Measurements from ENCODE around the gene LY6G6F. TPM values are rescaled to one million over a fixed set of nuclear protein-coding genes. Genes with fewer than 3 reads are reported as not detected.

The LY6G6F gene
- total RNA-seq, 1 donor from 2014 or later = not detected

DNA sequence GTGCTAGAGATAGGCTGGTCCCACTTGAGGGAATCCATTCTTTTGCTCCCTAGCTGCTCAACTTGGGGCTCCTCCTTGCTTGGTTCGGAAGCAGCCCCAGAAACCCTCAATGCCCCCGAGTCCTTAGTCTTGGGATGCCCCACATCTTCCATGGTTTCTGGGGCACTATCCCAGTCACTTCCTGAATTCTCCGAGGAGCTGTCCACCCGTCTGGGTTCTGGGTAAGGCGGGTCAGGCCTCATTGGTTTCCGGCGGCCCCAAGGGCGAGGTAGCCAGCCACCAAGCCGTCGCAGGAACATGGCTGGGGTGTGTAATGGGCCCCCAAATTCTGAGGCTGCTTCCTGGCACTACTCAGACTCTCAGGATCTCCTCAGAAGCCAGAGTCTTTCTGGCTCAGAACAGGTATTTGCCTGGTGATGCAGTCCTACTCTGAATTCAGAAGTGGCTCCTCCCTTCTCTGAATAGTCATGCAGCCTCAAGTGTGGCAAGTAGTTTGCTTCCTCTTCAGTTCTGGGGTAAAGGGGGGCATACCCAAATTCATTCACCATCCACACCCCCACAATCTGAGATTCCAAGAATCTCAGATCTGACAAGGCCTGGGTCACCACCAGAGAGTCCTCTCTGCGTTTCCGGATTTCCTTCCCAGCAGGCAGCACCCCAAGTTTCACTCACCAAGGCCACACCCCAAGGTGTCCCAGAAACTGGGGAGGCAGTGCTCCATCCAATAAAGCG lies 46.9 kb upstream of the LY6G6F start:
- Mint-ChIP-seq H3K4me1 (ENCODE audit: low read depth) (peaks cover 62% of the 10 kb centered on the region), H3K36me3 (ENCODE audit: low read depth) (peaks cover 2% of the 10 kb centered on the region), H3K4me3 (ENCODE audit: unreplicated experiment) (peak overlapping the region; percentile 83), H3K27ac (ENCODE audit: unreplicated experiment) (peak overlapping the region; percentile 79), H3K27me3 (ENCODE audit: low read depth) (no peaks in the 10 kb centered on the region), H3K9me3 (ENCODE audit: low read depth) (no peaks in the 10 kb centered on the region)
- no peak for DNase-seq (ENCODE audit: low spot score)
- TF ChIP-seq, protein P1, sequence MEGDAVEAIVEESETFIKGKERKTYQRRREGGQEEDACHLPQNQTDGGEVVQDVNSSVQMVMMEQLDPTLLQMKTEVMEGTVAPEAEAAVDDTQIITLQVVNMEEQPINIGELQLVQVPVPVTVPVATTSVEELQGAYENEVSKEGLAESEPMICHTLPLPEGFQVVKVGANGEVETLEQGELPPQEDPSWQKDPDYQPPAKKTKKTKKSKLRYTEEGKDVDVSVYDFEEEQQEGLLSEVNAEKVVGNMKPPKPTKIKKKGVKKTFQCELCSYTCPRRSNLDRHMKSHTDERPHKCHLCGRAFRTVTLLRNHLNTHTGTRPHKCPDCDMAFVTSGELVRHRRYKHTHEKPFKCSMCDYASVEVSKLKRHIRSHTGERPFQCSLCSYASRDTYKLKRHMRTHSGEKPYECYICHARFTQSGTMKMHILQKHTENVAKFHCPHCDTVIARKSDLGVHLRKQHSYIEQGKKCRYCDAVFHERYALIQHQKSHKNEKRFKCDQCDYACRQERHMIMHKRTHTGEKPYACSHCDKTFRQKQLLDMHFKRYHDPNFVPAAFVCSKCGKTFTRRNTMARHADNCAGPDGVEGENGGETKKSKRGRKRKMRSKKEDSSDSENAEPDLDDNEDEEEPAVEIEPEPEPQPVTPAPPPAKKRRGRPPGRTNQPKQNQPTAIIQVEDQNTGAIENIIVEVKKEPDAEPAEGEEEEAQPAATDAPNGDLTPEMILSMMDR (IDR thresholded peaks at IDR 0.05) = no peak

GRCh38 chr6:31660381-31661261 lies 46.0 kb upstream of the LY6G6F start, which contains the start of gene C6orf47:
Gene C6orf47, minus strand, starts transcription at chr6:31660778. Its CDS starts 831 bp downstream, at chr6:31659947.
- H3K4me3 Mint-ChIP-seq (ENCODE audit: unreplicated experiment) = peak within 1 kb of the TSS; percentile 83
- no peak for DNase-seq (ENCODE audit: low spot score)
- no peaks in the 10 kb centered on the region for H3K9me3 Mint-ChIP-seq (ENCODE audit: low read depth)
- peaks cover 63% of the 10 kb centered on the region for H3K4me1 Mint-ChIP-seq (ENCODE audit: low read depth)
- peaks cover 2% of the 10 kb centered on the region for H3K36me3 Mint-ChIP-seq (ENCODE audit: low read depth)
- TF ChIP-seq, protein P1 (IDR thresholded peaks at IDR 0.05) = peak; percentile 22
- H3K27ac Mint-ChIP-seq (ENCODE audit: unreplicated experiment) = peak within 1 kb of the TSS; percentile 82
- no peaks in the 10 kb centered on the region for H3K27me3 Mint-ChIP-seq (ENCODE audit: low read depth)

- H3K27ac Mint-ChIP-seq (ENCODE audit: unreplicated experiment) = peak overlapping the region; percentile 82
- H3K9me3 Mint-ChIP-seq (ENCODE audit: low read depth) = no peaks in the 10 kb centered on the region
- H3K36me3 Mint-ChIP-seq (ENCODE audit: low read depth) = peaks cover 2% of the 10 kb centered on the region
- peaks cover 67% of the 10 kb centered on the region for H3K4me1 Mint-ChIP-seq (ENCODE audit: low read depth)
- peak overlapping the region; percentile 83 for H3K4me3 Mint-ChIP-seq (ENCODE audit: unreplicated experiment)
- TF ChIP-seq, protein P1 (IDR thresholded peaks at IDR 0.05) = no peak
- H3K27me3 Mint-ChIP-seq (ENCODE audit: low read depth) = no peaks in the 10 kb centered on the region
- no peak for DNase-seq (ENCODE audit: low spot score)
Measured at GRCh38 chr6:31661262-31662123, 45.2 kb upstream of the LY6G6F start.

- Mint-ChIP-seq H3K4me1 (ENCODE audit: low read depth) (peaks cover 72% of the 10 kb centered on the region), H3K27me3 (ENCODE audit: low read depth) (no peaks in the 10 kb centered on the region), H3K27ac (ENCODE audit: unreplicated experiment) (peak overlapping the region; percentile 12), H3K36me3 (ENCODE audit: low read depth) (peaks cover 2% of the 10 kb centered on the region), H3K4me3 (ENCODE audit: unreplicated experiment) (no peak overlapping the region), H3K9me3 (ENCODE audit: low read depth) (no peaks in the 10 kb centered on the region)
- TF ChIP-seq, protein P1 (IDR thresholded peaks at IDR 0.05) = no peak
- no peak for DNase-seq (ENCODE audit: low spot score)
Measured at GRCh38 chr6:31662124-31662723, 44.4 kb upstream of the LY6G6F start.
